Ishikawa (cell line): ENCODE results near the gene MXRA8.

Experiments used
- CEBPB ChIP-seq: IDR thresholded peaks from 2 replicates; pipeline ENCODE4 v1.6.1; 2012
- CREB1 ChIP-seq: IDR thresholded peaks from 2 replicates; pipeline ENCODE4 v1.6.1; 2012; ENCODE audit warnings: low read depth
- EGR1 ChIP-seq: IDR thresholded peaks from 2 replicates; pipeline ENCODE4 v1.6.1; 2012
- EP300 ChIP-seq: IDR thresholded peaks from 2 replicates; pipeline ENCODE4 v1.6.1; 2012; ENCODE audit warnings: borderline replicate concordance
- FOXM1 ChIP-seq: IDR thresholded peaks from 2 replicates; pipeline ENCODE4 v1.6.1; 2012; ENCODE audit warnings: low read depth, borderline replicate concordance
- MAX ChIP-seq: IDR thresholded peaks from 2 replicates; pipeline ENCODE4 v1.6.1; 2012
- NFIC ChIP-seq: IDR thresholded peaks from 2 replicates; pipeline ENCODE4 v1.6.1; 2012
- RAD21 ChIP-seq: IDR thresholded peaks from 2 replicates; pipeline ENCODE4 v1.6.1; 2012; ENCODE audit warnings: low read depth
- REST ChIP-seq: IDR thresholded peaks from 2 replicates; pipeline ENCODE4 v1.6.1; 2012; ENCODE audit warnings: low read depth, mild to moderate bottlenecking
- TAF1 ChIP-seq: IDR thresholded peaks from 2 replicates; pipeline ENCODE4 v1.6.1; 2012; ENCODE audit warnings: low read depth, mild to moderate bottlenecking
- TCF12 ChIP-seq: IDR thresholded peaks from 2 replicates; pipeline ENCODE4 v1.6.1; 2012; ENCODE audit warnings: low read depth
- TEAD4 ChIP-seq: IDR thresholded peaks from 2 replicates; pipeline ENCODE4 v1.6.1; 2012
- USF1 ChIP-seq: IDR thresholded peaks from 2 replicates; pipeline ENCODE4 v1.6.1; 2012
- YY1 ChIP-seq: IDR thresholded peaks from 2 replicates; pipeline ENCODE4 v1.6.1; 2012; ENCODE audit warnings: low read depth
- ZBTB7A ChIP-seq: IDR thresholded peaks from 2 replicates; pipeline ENCODE4 v1.6.1; 2012; ENCODE audit warnings: low read depth

Gene MXRA8

GRCh38 chr1:1406101-1406820 is 47.9 kb upstream of the MXRA8 start:
- TF ChIP-seq CREB1 = no peak
- TF ChIP-seq FOXM1 = no peak
- no peak for TF ChIP-seq NFIC

- no peak for TF ChIP-seq EP300
- TF ChIP-seq CEBPB = no peak
- TF ChIP-seq FOXM1 = no peak
Measured at GRCh38 chr1:1403653-1404052, 45.3 kb upstream of the MXRA8 start.

GRCh38 chr1:1402072-1402900 is 43.9 kb upstream of the MXRA8 start:
- TF ChIP-seq FOXM1 (no peak), EGR1 (no peak), RAD21 (peak; percentile 16; the same call in 1 of the 2 replicates), TAF1 (no peak)

GRCh38 chr1:1401457-1402010 is 43.2 kb upstream of the MXRA8 start:
- no peak for TF ChIP-seq CREB1
- TF ChIP-seq REST = no peak
- no peak for TF ChIP-seq TAF1
- TF ChIP-seq MAX = no peak

- TF ChIP-seq YY1 (no peak), TEAD4 (no peak), CREB1 (no peak), TCF12 (no peak), FOXM1 (no peak), USF1 (no peak), EP300 (no peak), CEBPB (no peak), REST (no peak), MAX (no peak), NFIC (no peak), ZBTB7A (no peak), TAF1 (no peak), EGR1 (no peak), RAD21 (no peak)
Measured at GRCh38 chr1:1400576-1401456, 42.5 kb upstream of the MXRA8 start.
